ENCODE data around the gene GNAO1. TPM values are rescaled to one million over a fixed set of nuclear protein-coding genes. Genes with fewer than 3 reads are reported as not detected.

The GNAO1 gene
- total and polyA plus RNA-seq, 2 donors (not counting 1 experiment from before 2014, with no cell fraction given): 0.13 to 5.1 TPM

DNA sequence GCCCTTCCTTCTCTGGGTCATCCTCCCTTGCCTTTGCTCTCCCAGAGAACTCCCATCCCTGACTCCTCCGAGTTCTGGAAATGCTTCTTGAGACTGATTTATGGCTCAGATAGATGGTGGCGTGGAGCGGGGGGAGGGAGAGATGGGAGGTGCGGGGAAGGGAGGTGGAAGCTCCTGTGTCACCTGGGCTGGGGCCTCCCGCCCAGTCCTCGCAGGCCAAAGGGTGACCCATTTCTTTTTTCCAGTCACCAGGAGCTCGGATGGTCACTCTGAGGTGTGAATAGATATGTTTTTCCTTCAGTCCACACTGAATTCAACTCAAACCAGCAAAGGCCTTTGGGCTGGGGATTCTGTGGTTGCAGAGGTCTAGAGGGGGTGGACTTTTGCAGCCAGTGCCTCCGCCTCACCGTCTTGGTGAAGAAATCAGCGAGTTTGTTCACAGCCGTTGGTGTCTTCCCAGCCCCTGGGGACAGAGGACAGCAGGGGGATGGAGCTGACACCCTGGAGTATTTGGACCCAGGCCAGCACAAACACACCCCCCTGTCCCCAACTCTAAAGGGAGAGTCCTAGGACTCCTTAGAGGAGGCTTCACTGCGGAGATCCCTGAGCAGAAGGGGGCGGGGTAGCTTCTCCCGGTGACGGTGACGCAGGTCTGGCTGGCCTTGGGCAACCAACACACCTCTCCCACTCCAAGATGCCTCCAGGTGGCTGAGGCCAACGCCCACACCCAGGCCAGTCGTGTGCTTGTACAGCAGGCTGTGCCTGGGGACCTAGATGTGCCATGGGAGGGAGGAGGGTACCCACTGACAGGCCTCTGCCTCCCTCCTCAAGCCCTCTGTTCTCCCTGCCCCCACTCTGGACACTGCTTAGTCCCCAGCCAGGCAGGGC, 153.5 kb downstream of the GNAO1 start:
- no peak for ATAC-seq (ENCODE audit: low read depth)
- no peak overlapping the region for H2AFZ ChIP-seq (ENCODE audit: insufficient read depth, low read depth, low read length, poor library complexity, severe bottlenecking)
- H3K27me3 ChIP-seq (replicated peaks in 1 of 4; ENCODE audit: control extremely low read depth in 1 of 4, control insufficient read depth in 3 of 4, insufficient read depth in 4 of 4, low read length in 3 of 4): no peaks in the 10 kb centered on the region
- no peaks in the 10 kb centered on the region for H3K79me2 ChIP-seq (ENCODE audit: control insufficient read depth, insufficient read depth, low read length)
- no peaks in the 10 kb centered on the region for H3K9me3 ChIP-seq (ENCODE audit: control extremely low read depth in 1 of 3, control insufficient read depth in 2 of 3, insufficient read depth in 1 of 3, low read length in 2 of 3)
- H4K20me1 ChIP-seq (ENCODE audit: control insufficient read depth, insufficient read depth, low read length, poor library complexity, severe bottlenecking): no peaks in the 10 kb centered on the region
- H3K4me3 ChIP-seq (ENCODE audit: control extremely low read depth in 1 of 5, extremely low read depth in 1 of 5, insufficient read depth in 1 of 5, low read depth in 2 of 5, low read length in 4 of 5): no peak overlapping the region
- CTCF ChIA-PET: no interaction called here
- no peak overlapping the region for H3K27ac ChIP-seq (ENCODE audit: low read length in 2 of 2)
- WGBS (ENCODE audit: insufficient coverage): 97% methylated on average over 10 of the region's 18 CpGs
- Mint-ChIP-seq H3K9me3 (ENCODE audit: insufficient read depth) (no peaks in the 10 kb centered on the region), H3K4me1 (no peaks in the 10 kb centered on the region), H3K27me3 (no peaks in the 10 kb centered on the region), H3K4me3 (no peak overlapping the region), H3K27ac (no peak overlapping the region)
- no peak for DNase-seq
- no peaks in the 10 kb centered on the region for H3K4me1 ChIP-seq (ENCODE audit: control insufficient read depth in 2 of 2, insufficient read depth in 2 of 2, low read length in 2 of 2)
- no peak for TF ChIP-seq EZH2 (IDR thresholded peaks at IDR 0.05; ENCODE audit: borderline replicate concordance, insufficient read depth, low read depth, low read length, poor library complexity, severe bottlenecking)
- TF ChIP-seq, protein P1, sequence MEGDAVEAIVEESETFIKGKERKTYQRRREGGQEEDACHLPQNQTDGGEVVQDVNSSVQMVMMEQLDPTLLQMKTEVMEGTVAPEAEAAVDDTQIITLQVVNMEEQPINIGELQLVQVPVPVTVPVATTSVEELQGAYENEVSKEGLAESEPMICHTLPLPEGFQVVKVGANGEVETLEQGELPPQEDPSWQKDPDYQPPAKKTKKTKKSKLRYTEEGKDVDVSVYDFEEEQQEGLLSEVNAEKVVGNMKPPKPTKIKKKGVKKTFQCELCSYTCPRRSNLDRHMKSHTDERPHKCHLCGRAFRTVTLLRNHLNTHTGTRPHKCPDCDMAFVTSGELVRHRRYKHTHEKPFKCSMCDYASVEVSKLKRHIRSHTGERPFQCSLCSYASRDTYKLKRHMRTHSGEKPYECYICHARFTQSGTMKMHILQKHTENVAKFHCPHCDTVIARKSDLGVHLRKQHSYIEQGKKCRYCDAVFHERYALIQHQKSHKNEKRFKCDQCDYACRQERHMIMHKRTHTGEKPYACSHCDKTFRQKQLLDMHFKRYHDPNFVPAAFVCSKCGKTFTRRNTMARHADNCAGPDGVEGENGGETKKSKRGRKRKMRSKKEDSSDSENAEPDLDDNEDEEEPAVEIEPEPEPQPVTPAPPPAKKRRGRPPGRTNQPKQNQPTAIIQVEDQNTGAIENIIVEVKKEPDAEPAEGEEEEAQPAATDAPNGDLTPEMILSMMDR (IDR thresholded peaks at IDR 0.05): no peak
- no peak overlapping the region for H3K9ac ChIP-seq (ENCODE audit: low read length)
- no peak overlapping the region for H3K4me2 ChIP-seq (replicated peaks; ENCODE audit: low read depth, low read length, poor library complexity, severe bottlenecking)
- H3K36me3 ChIP-seq (replicated peaks in 1 of 2; ENCODE audit: control extremely low read depth in 1 of 2, control insufficient read depth in 1 of 2, extremely low read depth in 1 of 2, insufficient read depth in 2 of 2, low read length in 1 of 2): no peaks in the 10 kb centered on the region
- intact Hi-C loops (cut with micrococcal nuclease): no loop called here
- POLR2A ChIA-PET: no interaction called here

DNA sequence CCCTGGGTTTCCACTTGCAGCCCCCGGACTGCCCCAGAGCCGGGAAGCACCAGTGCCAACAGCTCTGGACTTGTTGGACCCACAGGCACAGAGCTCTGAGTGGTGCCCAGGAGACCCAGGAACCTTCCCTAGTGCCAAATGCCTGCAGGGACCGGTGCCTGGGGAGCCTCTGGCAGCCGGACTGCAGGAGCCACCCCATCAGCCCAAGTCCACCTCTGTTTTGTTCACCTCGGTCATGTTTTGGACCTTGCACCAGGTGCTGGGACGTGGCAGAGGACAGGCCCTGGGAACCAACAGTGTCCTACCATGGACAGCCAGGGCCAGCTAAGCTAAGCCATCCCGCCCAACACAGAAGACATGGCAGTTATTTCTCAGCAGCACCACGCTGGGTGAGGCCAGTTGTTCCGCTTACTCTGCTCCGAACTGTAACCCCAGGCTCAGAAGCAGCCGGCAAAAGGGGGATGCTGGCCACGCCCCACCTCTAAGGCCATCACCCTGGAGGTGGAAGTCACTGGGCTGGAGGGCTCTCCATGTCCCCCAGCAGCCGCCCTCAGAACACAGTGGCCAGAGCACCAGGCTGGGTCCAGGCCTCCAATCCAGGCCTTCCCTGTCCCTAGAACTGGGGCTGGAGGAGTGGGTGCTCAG, 154.2 kb downstream of the GNAO1 start:
- CTCF ChIA-PET: no interaction called here
- Mint-ChIP-seq H3K9me3 (ENCODE audit: insufficient read depth) (no peaks in the 10 kb centered on the region), H3K27ac (no peak overlapping the region), H3K27me3 (no peaks in the 10 kb centered on the region), H3K4me1 (no peaks in the 10 kb centered on the region), H3K4me3 (no peak overlapping the region)
- no peak overlapping the region for H3K27ac ChIP-seq (ENCODE audit: low read length in 2 of 2)
- H3K36me3 ChIP-seq (replicated peaks in 1 of 2; ENCODE audit: control extremely low read depth in 1 of 2, control insufficient read depth in 1 of 2, extremely low read depth in 1 of 2, insufficient read depth in 2 of 2, low read length in 1 of 2): no peaks in the 10 kb centered on the region
- no peak overlapping the region for H3K4me2 ChIP-seq (replicated peaks; ENCODE audit: low read depth, low read length, poor library complexity, severe bottlenecking)
- no peaks in the 10 kb centered on the region for H3K9me3 ChIP-seq (ENCODE audit: control extremely low read depth in 1 of 3, control insufficient read depth in 2 of 3, insufficient read depth in 1 of 3, low read length in 2 of 3)
- H3K4me3 ChIP-seq (ENCODE audit: control extremely low read depth in 1 of 5, extremely low read depth in 1 of 5, insufficient read depth in 1 of 5, low read depth in 2 of 5, low read length in 4 of 5): no peak overlapping the region
- H4K20me1 ChIP-seq (ENCODE audit: control insufficient read depth, insufficient read depth, low read length, poor library complexity, severe bottlenecking): no peaks in the 10 kb centered on the region
- H3K9ac ChIP-seq (ENCODE audit: low read length): no peak overlapping the region
- no peak for TF ChIP-seq EZH2 (IDR thresholded peaks at IDR 0.05; ENCODE audit: borderline replicate concordance, insufficient read depth, low read depth, low read length, poor library complexity, severe bottlenecking)
- TF ChIP-seq, protein P1 (IDR thresholded peaks at IDR 0.05): no peak
- no peak overlapping the region for H2AFZ ChIP-seq (ENCODE audit: insufficient read depth, low read depth, low read length, poor library complexity, severe bottlenecking)
- intact Hi-C loops (cut with micrococcal nuclease): no loop called here
- POLR2A ChIA-PET: no interaction called here
- no peak for ATAC-seq (ENCODE audit: low read depth)
- no peaks in the 10 kb centered on the region for H3K79me2 ChIP-seq (ENCODE audit: control insufficient read depth, insufficient read depth, low read length)
- DNase-seq: no peak
- H3K27me3 ChIP-seq (replicated peaks in 1 of 4; ENCODE audit: control extremely low read depth in 1 of 4, control insufficient read depth in 3 of 4, insufficient read depth in 4 of 4, low read length in 3 of 4): no peaks in the 10 kb centered on the region
- H3K4me1 ChIP-seq (ENCODE audit: control insufficient read depth in 2 of 2, insufficient read depth in 2 of 2, low read length in 2 of 2): no peaks in the 10 kb centered on the region
- WGBS (ENCODE audit: insufficient coverage): 89% methylated on average over 13 of the region's 13 CpGs

Data from B cell (primary cell).